Stomach (tissue), 4 donors: Measurements from ENCODE around the gene SCNN1B.

Experiments
- CTCF ChIP-seq, 7 experiments: fragments of 450-650 bp in 4 of 7; fragments of 200-600 bp in 3 of 7; sonication (generic) in 3 of 7; IDR thresholded peaks; one replicate each; pipeline ENCODE4 v1.5.1; 2016 to 2019; ENCODE audit warnings: antibody characterized with exemption in 7 of 7, control low read depth in 2 of 7, mild to moderate bottlenecking in 1 of 7
- POLR2AphosphoS5 ChIP-seq, 3 donors: sonication (generic); formaldehyde crosslinking; IDR thresholded peaks; one replicate each; pipeline ENCODE4 v1.6.1; 2016; ENCODE audit warnings: antibody characterized with exemption in 3 of 3

DNA sequence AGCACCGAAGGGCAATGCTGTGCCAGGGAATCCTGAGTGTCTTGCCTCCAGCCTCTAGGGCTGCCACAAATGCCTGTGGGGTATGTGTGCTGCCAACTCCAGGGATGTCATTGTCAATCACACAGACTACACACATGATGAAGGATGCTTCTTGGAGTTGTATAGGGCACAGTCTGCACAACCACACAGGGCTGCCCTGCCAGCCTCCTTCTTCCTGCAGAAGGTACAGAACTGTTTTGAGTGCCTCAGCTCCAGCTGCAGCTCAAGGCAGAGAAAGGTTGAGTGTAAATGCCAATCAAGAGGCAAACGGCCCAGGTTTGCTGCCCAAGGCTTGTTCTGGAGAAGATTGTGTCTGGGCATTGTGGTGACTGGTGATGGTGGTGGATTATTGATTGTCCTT, 15.6 kb downstream of the SCNN1B start:
- TF ChIP-seq CTCF (IDR thresholded peaks at IDR 0.05) (no peak), POLR2AphosphoS5 (IDR thresholded peaks at IDR 0.05) (no peak)
